Measurements from ENCODE around the gene SH3BP1.

- TF ChIP-seq, protein P1, sequence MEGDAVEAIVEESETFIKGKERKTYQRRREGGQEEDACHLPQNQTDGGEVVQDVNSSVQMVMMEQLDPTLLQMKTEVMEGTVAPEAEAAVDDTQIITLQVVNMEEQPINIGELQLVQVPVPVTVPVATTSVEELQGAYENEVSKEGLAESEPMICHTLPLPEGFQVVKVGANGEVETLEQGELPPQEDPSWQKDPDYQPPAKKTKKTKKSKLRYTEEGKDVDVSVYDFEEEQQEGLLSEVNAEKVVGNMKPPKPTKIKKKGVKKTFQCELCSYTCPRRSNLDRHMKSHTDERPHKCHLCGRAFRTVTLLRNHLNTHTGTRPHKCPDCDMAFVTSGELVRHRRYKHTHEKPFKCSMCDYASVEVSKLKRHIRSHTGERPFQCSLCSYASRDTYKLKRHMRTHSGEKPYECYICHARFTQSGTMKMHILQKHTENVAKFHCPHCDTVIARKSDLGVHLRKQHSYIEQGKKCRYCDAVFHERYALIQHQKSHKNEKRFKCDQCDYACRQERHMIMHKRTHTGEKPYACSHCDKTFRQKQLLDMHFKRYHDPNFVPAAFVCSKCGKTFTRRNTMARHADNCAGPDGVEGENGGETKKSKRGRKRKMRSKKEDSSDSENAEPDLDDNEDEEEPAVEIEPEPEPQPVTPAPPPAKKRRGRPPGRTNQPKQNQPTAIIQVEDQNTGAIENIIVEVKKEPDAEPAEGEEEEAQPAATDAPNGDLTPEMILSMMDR (IDR thresholded peaks at IDR 0.05; ENCODE audit: insufficient read depth, low read length, poor library complexity, severe bottlenecking): no peak
- TF ChIP-seq EZH2phosphoT487 (conservative IDR thresholded peaks at IDR 0.05; ENCODE audit: low read length): no peak
Measured at GRCh38 chr22:37686002-37686982, 46.8 kb downstream of the SH3BP1 start, which contains the start of gene NOL12.
